Measurements from ENCODE around the gene DIO3.
"Not testable (repeated sequence)": the region's sequence is repeated elsewhere in the genome, so short reads cannot be mapped to it uniquely, and the experiment has no call there.

The DIO3 gene

GRCh38 chr14:101540481-101541462 is 20.5 kb upstream of the DIO3 start:
- FAIRE-seq (no peak), DNase-seq (ENCODE audit: low spot score) (no peak)

DNA sequence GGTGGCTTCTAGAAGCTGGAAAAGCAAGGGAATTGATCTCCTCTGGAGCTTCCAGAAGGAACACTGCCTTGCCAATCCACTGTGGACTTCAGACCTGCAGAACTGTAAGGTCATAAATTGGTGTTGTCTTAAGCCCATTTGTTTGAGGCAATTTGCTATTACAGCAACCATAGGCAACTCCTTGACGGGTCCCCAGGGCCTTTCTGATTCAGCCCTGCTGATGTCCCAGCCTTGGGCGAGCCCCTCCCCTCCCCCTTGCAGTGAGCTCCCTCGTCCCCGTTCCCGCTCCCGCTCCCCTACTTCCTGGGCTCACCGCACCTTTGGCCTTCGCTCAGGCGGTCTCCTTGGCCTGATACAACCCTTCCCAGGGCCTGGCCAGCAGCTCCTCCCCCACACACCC is 18.9 kb upstream of the DIO3 start:
- FAIRE-seq (no peak), DNase-seq (ENCODE audit: low spot score) (no peak)

GRCh38 chr14:101543814-101544213 is 17.5 kb upstream of the DIO3 start:
- no peak for DNase-seq (ENCODE audit: low spot score)
- no peak for FAIRE-seq

- FAIRE-seq, result no peak
- DNase-seq (ENCODE audit: low spot score), result no peak
These were observed 16.7 kb upstream of the DIO3 start for GRCh38 chr14:101544550-101544949.

GRCh38 chr14:101546706-101547105 is 14.6 kb upstream of the DIO3 start:
- no peak for DNase-seq (ENCODE audit: low spot score)
- no peak for FAIRE-seq

GRCh38 chr14:101547107-101547738 is 14.1 kb upstream of the DIO3 start:
- no peak for DNase-seq (ENCODE audit: low spot score)

GRCh38 chr14:101547961-101548669 is 13.2 kb upstream of the DIO3 start:
- FAIRE-seq (no peak), DNase-seq (ENCODE audit: low spot score) (no peak)

More at GRCh38 chr14:101547107-101547738, 14.1 kb upstream of the DIO3 start:
- FAIRE-seq, result no peak

GRCh38 chr14:101548710-101549109 is 12.6 kb upstream of the DIO3 start:
- DNase-seq (ENCODE audit: low spot score) (no peak), FAIRE-seq (no peak)

DNA sequence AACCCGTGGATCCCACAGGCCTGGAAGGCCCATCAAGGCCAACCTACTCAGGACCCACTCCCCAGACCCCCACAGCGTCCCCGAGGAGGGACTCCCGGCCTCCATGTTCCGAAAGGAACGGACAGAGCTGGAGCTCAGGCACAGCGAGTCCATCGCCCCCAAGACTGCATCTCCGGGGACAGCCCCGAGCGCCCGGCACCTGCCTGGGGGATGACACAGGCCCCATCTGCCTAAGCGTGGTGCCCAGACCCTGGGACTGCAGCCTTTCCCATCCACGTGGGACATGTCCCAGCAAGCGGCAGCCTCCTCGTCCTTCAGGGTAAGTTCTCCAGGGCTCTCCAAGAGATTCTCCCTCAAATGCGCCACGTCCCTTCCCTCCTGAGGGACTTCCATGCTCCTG is 12.1 kb upstream of the DIO3 start:
- DNase-seq (ENCODE audit: low spot score) (no peak), FAIRE-seq (no peak)

DNA sequence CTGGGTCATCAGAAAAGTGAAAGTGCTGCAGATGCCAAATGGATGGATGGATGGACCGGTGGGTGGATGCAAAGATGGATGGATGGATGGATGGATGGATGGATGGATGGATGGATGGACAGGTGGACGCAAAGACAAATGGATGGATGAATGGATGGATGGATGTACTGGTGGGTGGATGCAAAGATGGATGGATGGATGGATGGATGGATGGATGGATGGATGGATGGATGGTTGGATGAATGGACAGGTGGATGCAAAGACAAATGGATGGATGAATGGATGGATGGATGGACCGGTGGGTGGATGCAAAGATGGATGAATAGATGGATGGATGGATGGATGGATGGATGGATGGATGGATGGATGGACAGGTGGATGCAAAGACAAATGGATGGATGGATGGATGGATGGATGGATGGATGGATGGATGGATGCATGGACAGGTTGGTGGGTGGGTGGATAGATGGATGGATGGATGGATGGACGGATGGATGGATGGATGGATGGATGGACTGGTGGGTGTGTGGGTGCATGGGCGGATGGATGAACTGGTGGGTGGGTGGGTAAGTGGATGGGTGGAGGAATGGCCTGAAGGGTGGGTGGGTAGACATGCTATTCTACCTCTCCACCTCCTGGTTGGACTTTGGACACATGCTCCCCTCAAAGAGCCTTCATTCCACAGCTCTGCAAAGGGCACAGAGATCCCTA is 10.9 kb upstream of the DIO3 start:
- not testable (repeated sequence) for FAIRE-seq; DNase-seq (ENCODE audit: low spot score)

DNA sequence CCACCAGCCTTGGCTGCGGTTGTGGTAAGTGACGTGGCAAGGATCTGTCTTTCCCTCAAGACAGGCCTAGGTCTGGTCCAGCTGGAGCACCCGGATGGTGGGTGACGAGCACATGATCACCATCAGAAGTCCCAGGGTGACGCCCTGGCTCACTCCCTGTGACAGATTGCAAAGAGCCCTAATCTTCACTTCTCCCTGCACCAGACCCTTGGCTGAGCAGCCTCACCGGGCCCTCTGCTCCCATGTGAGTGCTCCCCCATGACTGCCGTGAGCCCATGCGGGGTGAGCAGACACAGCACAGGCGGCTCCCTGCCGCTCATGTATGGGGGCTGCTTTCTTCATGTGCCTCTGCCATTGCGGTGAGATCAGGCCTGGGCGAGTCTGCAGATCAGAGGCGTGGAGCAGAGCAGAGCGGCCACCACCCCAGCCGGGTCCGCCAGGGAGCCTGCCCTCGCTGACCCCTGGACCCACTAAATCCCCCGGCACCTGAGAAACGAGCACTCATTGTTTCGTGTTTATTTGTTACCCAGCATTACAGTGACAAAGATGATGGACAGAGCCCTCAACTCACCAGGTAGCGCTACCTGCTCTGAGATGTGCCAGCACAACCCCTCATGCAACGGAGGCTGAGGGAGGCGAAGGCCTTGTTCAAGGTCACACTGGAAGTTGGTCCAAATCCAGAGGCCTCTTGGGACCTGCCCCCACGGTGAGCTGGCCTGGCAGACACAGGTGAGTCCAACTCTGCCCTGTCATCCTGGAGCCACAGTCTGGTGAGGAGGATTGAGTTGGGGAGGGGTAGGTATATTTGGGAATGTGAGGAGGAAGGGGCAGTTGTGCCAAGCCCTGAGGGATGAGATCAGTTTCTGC is 9.3 kb upstream of the DIO3 start:
- FAIRE-seq, result no peak
- no peak for DNase-seq (ENCODE audit: low spot score)

DNA sequence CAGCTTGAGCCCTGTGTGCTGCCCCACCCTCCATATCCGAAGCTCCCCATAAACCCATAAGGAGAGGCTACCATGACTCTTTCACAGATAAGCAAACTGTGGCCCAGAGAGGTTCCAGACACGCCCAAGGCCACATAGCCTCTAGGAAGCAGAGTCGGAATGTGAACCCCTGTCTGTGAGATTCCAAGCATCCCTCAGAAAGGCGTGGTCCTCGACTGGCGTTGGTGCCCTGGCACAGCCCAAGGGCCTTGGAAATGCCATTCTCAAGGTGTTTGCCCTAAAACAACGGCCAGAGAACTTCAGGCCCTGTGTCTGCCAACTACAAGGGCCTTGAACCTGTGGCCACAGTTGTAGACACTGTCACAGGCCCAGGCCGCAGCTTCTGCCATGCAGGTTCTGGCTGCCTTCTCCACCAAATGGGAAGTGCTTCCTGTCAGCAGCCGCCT is 8.5 kb upstream of the DIO3 start:
- FAIRE-seq, result no peak

DNA sequence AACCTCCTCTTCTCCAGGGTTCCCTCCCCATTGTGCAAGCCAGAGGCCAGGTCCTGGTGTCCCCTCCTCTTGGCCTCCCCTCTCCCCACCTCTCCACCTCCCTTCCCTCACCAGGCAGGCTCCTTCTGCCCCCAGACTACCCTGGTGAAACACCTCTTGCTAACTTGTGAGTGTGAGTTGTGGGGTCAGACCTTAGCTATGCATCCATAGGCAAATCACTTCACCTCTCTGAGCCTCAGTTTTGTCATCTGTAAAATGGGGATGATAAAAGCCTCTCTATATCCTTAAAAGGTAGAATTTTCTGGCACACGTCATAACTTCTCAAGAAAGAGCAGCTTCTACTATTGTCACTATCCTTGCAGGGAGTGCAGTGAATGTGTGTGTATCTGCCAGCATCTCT is 7.9 kb upstream of the DIO3 start:
- FAIRE-seq, result no peak
- no peak for DNase-seq (ENCODE audit: low spot score)

More for the DNA sequence above, 8.5 kb upstream of the DIO3 start:
- DNase-seq (ENCODE audit: low spot score), result peak; percentile 29

- FAIRE-seq (no peak), DNase-seq (ENCODE audit: low spot score) (no peak)
These were observed 7.4 kb upstream of the DIO3 start for GRCh38 chr14:101553931-101554330.

GRCh38 chr14:101554991-101555668 is 6.2 kb upstream of the DIO3 start:
- no peak for FAIRE-seq
- no peak for DNase-seq (ENCODE audit: low spot score)

- FAIRE-seq, result peak; percentile 97
- not testable (repeated sequence) for DNase-seq (ENCODE audit: low spot score)
These were observed 5.6 kb upstream of the DIO3 start for GRCh38 chr14:101555669-101556043.

DNA sequence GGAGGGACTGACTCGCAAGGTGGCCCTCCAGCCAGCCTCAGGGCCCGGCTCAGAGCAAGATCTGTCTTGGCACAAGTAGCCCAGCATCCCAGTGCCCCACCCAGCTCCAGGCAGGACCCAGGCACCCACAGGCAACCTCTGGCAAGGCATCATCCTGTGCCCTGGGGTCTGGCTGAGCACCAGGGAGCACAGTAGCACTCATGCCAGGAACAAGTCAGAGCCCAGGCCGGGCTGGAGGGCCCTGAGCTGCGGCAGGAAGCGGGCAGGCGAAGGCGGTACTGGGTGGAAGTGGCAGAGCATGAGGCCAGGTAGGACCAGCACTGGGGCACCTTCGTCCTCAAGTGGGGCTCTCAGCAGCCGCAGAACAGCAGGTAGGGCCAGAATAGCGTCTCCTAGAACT is 5.2 kb upstream of the DIO3 start:
- FAIRE-seq (no peak), DNase-seq (ENCODE audit: low spot score) (no peak)

GRCh38 chr14:101556566-101557320 is 4.6 kb upstream of the DIO3 start:
- FAIRE-seq, result no peak
- no peak for DNase-seq (ENCODE audit: low spot score)

DNA sequence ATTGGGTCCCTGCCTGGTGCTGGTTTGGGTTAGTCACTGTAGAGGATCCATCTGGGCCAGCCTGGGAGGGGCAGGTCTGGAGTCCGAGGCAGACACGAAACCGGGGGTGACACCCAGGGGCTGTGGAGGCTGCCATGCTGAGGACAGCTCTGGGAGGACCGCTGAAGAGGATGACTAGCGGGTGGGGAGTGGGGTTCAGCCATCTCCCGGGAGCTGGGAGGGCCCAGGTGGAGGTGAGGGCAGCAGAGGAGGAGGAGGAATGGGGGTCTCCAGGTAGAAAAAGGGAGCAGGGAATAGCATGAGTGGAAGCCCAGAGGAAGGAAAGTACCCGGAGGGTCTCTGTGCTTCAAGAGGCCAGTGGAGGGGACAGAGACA is 4.0 kb upstream of the DIO3 start:
- DNase-seq (ENCODE audit: low spot score) (no peak), FAIRE-seq (no peak)
